GM19468 (cell line): Measurements from ENCODE around the gene HEPACAM2.

Experiments used
- ATAC-seq: cut with Tn5 transposase; IDR thresholded peaks from one replicate; pipeline ENCODE4 v1.9.1; 2021; ENCODE audit warnings: mild to moderate bottlenecking, moderate library complexity, moderate number of reproducible peaks; ENCODE audit not compliant: unreplicated experiment; ENCODE audit errors: extremely low read depth

Gene HEPACAM2

DNA sequence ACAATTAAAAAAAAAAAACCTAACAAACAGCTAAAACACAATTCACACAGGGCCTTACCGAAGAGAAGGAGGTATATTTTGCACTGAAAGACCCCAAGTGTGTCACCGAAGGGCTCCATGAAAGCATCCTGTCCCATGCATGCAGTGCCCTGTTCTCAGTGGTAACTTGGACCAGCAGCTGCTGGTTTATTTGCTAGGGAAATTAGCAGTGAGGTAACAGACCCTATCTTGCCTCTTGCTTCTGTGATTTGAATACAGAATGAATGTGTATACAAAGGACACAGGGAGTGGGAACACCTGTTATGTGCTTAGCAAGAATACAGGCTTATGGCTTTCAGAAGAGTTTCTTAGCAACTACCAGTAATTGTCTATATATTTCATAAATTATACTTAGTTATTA, at the start of gene HEPACAM2:
Gene HEPACAM2, minus strand, starts transcription at position 160 of the 400 bp plus-strand sequence.
- ATAC-seq = no peak

DNA sequence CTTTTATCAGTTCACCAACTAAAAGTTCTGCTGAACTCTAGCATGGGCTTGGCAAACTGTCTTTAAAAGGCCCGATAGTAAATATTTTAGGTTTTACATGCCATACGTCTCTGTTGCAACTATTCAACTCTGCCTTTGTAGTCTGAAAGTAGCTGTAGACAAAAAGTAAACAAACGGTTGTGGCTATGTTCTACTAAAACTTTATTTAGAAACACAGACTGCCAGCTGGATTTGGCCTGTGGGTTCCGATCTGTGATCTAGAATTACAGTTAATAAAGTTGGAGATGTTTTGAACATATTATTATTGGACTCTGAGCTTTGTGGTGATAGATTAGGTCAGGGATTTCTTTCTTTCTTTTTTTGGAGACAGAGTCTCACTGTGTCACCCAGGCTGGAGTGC, 39.0 kb upstream of the HEPACAM2 start:
- ATAC-seq = no peak

DNA sequence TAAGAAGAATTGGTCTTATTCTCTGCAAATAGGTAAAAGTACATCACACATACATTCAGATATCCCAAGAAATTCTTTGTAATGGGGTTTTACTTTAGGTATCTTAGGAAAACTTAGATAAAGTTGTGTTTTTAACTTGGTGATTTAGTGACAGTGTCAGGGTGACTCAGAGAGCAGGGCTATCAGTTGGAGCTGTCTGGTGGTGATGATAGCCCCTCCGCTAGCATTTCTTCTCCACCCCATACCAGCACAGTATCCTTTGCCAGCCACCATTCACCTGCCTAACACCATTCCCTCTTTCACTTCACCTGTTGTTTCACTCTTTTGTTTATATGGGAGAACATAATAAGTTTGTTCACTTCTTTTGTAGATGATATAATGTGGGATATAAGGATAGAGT, 36.3 kb upstream of the HEPACAM2 start:
- ATAC-seq = no peak

GRCh38 chr7:93258661-93259060, 32.4 kb upstream of the HEPACAM2 start:
- ATAC-seq = no peak

GRCh38 chr7:93249491-93250148, 23.4 kb upstream of the HEPACAM2 start:
- ATAC-seq = no peak

- ATAC-seq = no peak
Observed at GRCh38 chr7:93245525-93246432, 19.5 kb upstream of the HEPACAM2 start.

DNA sequence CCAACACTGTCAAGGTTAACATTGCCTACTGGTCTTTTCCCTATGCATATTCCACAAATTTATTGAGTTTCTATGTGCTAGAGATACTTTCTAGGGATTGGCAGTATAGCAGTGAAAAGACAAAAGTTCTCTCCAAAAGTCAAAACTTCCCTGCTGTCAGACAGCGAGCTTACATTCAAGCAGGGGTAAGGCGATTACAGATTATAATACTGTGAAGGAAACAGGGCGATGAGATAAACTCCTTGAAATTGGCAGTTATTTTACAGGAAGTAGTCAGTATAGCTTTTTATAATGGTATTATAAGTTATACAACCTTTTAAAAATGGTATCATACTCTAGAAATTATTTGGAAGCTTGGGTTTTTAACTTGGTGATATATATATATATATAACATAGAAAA, 15.8 kb upstream of the HEPACAM2 start:
- ATAC-seq = no peak

GRCh38 chr7:93239824-93240223, 13.6 kb upstream of the HEPACAM2 start:
- no peak for ATAC-seq

DNA sequence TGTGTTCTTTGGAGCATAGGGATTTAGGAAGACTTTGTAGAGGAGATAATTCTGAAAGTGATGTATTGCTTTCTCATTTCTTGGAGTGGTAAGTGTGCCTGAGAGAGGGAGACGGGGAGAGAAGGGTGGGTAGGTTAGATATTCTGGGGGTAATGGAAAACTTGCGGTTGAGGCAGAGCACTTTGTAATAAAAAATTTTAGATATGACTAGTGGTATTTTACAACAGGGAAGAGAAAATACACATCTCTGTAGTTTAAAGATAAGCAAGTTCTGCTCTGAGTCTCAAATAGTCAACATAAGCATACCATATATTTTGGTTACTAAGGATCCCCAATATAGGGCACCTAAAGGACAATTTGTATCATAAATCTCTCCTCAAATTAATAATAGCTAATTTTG, 12.5 kb upstream of the HEPACAM2 start:
- no peak for ATAC-seq

DNA sequence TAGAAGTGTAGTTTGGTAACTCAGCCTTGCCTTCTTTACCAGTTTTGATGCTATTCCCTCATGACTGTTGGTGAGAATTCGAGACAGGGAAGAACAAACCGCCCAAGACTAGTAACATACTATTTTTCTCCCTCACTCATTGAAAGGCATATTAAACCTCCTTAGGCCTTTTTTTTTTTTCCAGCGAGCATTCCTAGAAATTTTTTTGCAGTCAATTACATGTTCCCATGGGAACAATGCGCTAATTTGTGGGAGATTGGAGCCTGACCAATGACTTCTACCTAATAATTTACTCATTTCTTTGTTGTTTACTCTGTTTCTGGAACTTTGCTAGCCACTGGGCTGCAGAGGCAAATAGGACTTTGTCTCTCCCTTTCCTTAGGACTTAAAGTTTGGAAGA, 11.9 kb upstream of the HEPACAM2 start:
- no peak for ATAC-seq

DNA sequence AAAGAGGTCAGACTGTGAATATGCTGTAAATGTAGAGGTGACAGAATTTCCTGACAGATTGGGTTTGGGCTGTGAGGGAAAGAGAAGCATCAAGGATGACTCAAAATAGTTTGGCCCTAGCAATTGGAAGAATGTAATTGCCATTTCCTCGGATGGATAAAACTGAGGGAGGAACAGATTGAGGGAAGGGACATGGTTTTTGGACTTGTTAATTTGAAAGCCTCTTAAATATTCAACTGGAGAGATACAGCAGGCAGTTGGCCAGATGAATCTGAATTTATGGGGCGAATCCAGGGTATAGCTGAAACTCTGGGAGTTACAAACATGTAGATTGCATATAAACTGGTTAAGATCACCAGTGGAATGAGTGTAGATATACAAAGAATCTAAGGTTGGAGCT, 9.3 kb upstream of the HEPACAM2 start:
- ATAC-seq = no peak

DNA sequence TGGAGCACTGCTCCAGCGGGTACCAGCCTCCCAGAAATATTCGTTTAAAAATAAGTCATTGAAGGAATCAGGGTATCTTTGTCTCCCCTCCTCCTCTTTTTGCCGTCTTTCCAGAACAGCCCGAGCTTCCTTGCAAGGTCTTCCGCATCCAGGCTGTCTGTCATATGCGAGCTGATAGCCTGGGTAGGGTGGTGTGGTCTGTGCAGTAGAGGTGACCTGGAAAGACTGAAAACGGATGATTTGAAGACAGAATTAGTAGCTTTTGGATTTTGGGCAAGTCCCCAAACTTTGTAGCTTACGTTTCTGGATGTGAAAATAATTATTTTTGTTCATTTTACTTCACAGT, 6.4 kb upstream of the HEPACAM2 start:
- ATAC-seq = no peak

- ATAC-seq = peak; percentile 100
Observed at GRCh38 chr7:93231799-93232672, 5.8 kb upstream of the HEPACAM2 start, which contains the start of gene VPS50. Gene VPS50 (plus strand): TSS chr7:93232366. CDS start chr7:93232468, 102 bp downstream.

DNA sequence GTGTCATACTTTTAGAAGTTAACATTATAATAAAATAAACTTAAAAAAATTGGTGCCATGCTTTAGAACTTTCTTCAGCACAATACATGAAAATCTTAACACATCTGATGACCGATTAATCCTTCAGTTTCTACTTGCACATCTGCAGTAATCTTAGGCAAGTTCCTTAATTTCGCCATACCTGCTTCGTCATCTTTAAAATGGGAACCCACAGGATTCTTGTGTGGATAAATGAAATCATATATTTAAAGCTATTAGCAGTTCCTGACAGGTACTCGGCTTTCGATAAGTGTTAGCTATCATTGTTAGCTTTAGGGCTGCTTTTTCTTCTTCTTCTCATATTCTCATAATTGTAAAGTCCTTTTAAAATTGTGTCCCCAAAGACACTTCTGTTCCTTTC, 5.0 kb upstream of the HEPACAM2 start:
- no peak for ATAC-seq

DNA sequence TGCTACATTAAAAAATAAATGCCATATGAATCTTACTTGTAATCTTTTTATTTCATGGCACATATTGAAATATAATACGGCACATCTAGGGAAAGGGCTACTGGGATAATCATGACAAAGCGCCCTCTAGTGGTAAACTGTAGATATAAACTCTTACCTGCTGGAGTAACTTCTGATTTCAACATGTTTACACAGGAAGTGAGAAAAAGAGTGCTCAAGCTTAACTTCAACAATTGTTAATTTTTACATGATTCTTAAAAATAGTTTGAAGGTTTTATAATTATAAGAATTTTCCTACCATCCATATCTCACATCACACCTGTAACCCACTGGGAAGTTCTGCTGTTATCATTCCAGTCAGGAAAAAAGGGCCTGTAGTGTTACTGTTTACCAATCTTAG, 2.0 kb upstream of the HEPACAM2 start:
- no peak for ATAC-seq

- ATAC-seq = no peak
Observed at GRCh38 chr7:93219868-93220267, 6.4 kb downstream of the HEPACAM2 start.

GRCh38 chr7:93218997-93219827, 7.1 kb downstream of the HEPACAM2 start:
- no peak for ATAC-seq

DNA sequence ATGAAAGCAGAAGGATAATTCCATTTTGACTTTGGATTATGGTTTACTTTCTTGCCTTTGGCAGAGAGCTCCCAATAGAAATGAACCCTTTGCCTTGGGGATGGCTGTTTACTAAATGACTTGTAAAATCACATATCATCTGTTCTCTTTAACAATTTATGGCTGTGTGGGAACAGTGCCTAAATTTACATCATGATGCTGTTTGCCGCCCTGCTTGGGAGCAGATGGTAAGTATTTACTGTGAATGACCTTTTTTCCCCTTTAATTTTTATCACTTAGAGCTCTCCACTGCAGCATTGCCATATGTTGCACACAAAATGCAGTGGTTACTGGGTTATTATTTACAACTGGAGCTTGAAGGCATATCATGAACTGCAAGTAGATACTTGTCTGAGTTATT, 13.4 kb downstream of the HEPACAM2 start:
- no peak for ATAC-seq

GRCh38 chr7:93211228-93211818, 14.9 kb downstream of the HEPACAM2 start:
- no peak for ATAC-seq
